Heart left ventricle (tissue), 16 donors: Measurements from ENCODE around the gene LPCAT2. TPM values are rescaled to one million over a fixed set of nuclear protein-coding genes. Genes with fewer than 3 reads are reported as not detected.

Experiments
- ATAC-seq, 4 donors: fragments of 200-7000 bp; cut with Tn5 transposase; one replicate each; pipeline ENCODE4 v1.9.1; 2020 to 2022; ENCODE audit warnings: moderate library complexity in 4 of 4, mild to moderate bottlenecking in 3 of 4, moderate number of reproducible peaks in 1 of 4
- DNase-seq, 5 donors: peaks; one replicate each; pipeline ENCODE4 v3.0.0-alpha.2; 2020
- H3K27ac ChIP-seq, 12 donors: fragments of 200-600 bp; sonication (generic) in 4 of 12; one replicate each; pipeline versions ENCODE4 v1.5.0 to v1.8.0; 2016 to 2022; ENCODE audit warnings: mild to moderate bottlenecking in 2 of 12
- H3K27me3 ChIP-seq, 9 donors: fragments of 200-600 bp; sonication (generic) in 2 of 9; one replicate each; pipeline versions ENCODE4 v1.5.1 to v1.8.0; 2016 to 2022; ENCODE audit warnings: mild to moderate bottlenecking in 3 of 9
- H3K36me3 ChIP-seq, 9 donors: fragments of 200-600 bp; sonication (generic) in 2 of 9; one replicate each; pipeline versions ENCODE4 v1.5.0 to v1.8.0; 2018 to 2022; ENCODE audit warnings: mild to moderate bottlenecking in 2 of 9
- H3K4me1 ChIP-seq, 12 donors: fragments of 200-600 bp; sonication (generic) in 4 of 12; one replicate each; pipeline versions ENCODE4 v1.5.0 to v1.8.0; 2016 to 2022; ENCODE audit warnings: mild to moderate bottlenecking in 3 of 12
- H3K4me3 ChIP-seq, 12 donors: fragments of 200-600 bp; sonication (generic) in 4 of 12; one replicate each; pipeline versions ENCODE4 v1.5.0 to v1.8.0; 2017 to 2022; ENCODE audit warnings: mild to moderate bottlenecking in 9 of 12, moderate library complexity in 4 of 12
- H3K9me3 ChIP-seq, 12 donors: fragments of 200-600 bp; sonication (generic) in 4 of 12; one replicate each; pipeline versions ENCODE4 v1.5.0 to v1.8.0; 2016 to 2022; ENCODE audit warnings: mild to moderate bottlenecking in 1 of 12
- POLR2A ChIP-seq, 2 donors: fragments of 450-650 bp; IDR thresholded peaks; one replicate each; pipeline ENCODE4 v1.6.1; 2017; ENCODE audit warnings: antibody characterized with exemption in 2 of 2, mild to moderate bottlenecking in 2 of 2, moderate library complexity in 2 of 2
- WGBS, 4 donors: extraction: QIAGEN DNeasy Blood & Tissue Kit in 2 of 4; methylation state at CpG; one replicate each; pipeline versions ENCODE4 v1.1.5 to v1.1.7; 2013 to 2018; 5-methylcytosine and 5-hydroxymethylcytosine counted together
- intact Hi-C, 10 donors: fragments of 100-400 bp; cut with DNase I; formaldehyde crosslinking; loops; one replicate each; pipeline versions ENCODE4 v1.11.1 to v1.14.2; 2022
- long read RNA-seq, 3 donors: library from polyadenylated mRNA; unstranded; transcript quantifications; one replicate each; pipeline ENCODE4 v2.0.0, GENCODE V29; 2020 to 2021
- polyA plus RNA-seq, 2 donors: library from polyadenylated mRNA; stranded (reverse); fragments of 200-250 nt; gene quantifications; one replicate each; pipeline ENCODE4 v1.2.3, GENCODE V29; 2013
- total RNA-seq, 9 donors: library from RNA; depleted of rRNA in 2 of 9; stranded (reverse); fragments of >200 nt in 2 of 9; fragmentation: NEBNext Ultra II Directional in 3 of 9; extraction: Animal tissue kit (Norgen Biotek cat#: 25700) in 3 of 9; gene quantifications; one replicate each; pipeline versions ENCODE4 v1.1.0 to v1.2.4, GENCODE V29; 2016 to 2023
- TF ChIP-seq, protein P1 (sequence below), 12 donors: fragments of 200-600 bp; sonication (generic) in 4 of 12; IDR thresholded peaks; one replicate each; pipeline versions ENCODE4 v1.5.0 to v1.8.0; 2018 to 2022; ENCODE audit warnings: antibody characterized with exemption in 12 of 12, mild to moderate bottlenecking in 5 of 12
- donor health status: ischemic (EF 13 %, LVEDD 7.1; RV severe dilation, severe dysfunction).
- donor health status: healthy with polysubstance abuse.
- donor health status: DM: no; HTN: yes; CAD: no.
- donor health status: DM: no; HTN: no; CAD: no.
- donor health status: ischemic (EF 25% LVEDD 6.9; RV normal size, moderate dysfunction).
- donor health status: ischemic (EF 25% LVEDD 5.7; RV mildly dilated, moderate dysfunction).
- donor health status: healthy.
- donor health status: DM: yes; HTN: yes; CAD: no.
- donor health status: ischemic (EF 35%, LVEDD 5.7; RV mildly dilated, moderate dysfunction).
- donor health status: nonischemic (EF 11% LVEDD 7.7; RV severe dilation, severe dysfunction).
- donor health status: DM: yes; HTN: yes; CAD: no.
- donor health status: PGD.
- donor health status: ischemic (EF 29% LVEDD 5.4; RV normal size, mild dysfunction).
- donor health status: nonischemic (EF 23%, LVEDD 6.1; RV moderate dilation, normal function).

The LPCAT2 gene, protein sequence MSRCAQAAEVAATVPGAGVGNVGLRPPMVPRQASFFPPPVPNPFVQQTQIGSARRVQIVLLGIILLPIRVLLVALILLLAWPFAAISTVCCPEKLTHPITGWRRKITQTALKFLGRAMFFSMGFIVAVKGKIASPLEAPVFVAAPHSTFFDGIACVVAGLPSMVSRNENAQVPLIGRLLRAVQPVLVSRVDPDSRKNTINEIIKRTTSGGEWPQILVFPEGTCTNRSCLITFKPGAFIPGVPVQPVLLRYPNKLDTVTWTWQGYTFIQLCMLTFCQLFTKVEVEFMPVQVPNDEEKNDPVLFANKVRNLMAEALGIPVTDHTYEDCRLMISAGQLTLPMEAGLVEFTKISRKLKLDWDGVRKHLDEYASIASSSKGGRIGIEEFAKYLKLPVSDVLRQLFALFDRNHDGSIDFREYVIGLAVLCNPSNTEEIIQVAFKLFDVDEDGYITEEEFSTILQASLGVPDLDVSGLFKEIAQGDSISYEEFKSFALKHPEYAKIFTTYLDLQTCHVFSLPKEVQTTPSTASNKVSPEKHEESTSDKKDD
- 10 to 100 TPM in 3 of 9 donors, 1 to 10 TPM in 6; 4.1 to 13.6 (median 7.6) TPM for total RNA-seq
- polyA plus RNA-seq = 1 to 10 TPM; 3.8 to 5.2 TPM
- long read RNA-seq, donor 1, full-length matches to known transcripts = 2 of 3 reads
- long read RNA-seq, donor 1, partial matches to known transcripts = 0 of 3 reads
- long read RNA-seq, donor 1, other reads (novel, unspliced or antisense) = 1 of 3 reads
- long read RNA-seq, donor 2, full-length matches to known transcripts = 4 of 9 reads
- long read RNA-seq, donor 2, partial matches to known transcripts = 0 of 9 reads
- long read RNA-seq, donor 2, other reads (novel, unspliced or antisense) = 5 of 9 reads
- long read RNA-seq, donor 3, full-length matches to known transcripts = 4 of 5 reads
- long read RNA-seq, donor 3, partial matches to known transcripts = 0 of 5 reads
- long read RNA-seq, donor 3, other reads (novel, unspliced or antisense) = 1 of 5 reads

DNA sequence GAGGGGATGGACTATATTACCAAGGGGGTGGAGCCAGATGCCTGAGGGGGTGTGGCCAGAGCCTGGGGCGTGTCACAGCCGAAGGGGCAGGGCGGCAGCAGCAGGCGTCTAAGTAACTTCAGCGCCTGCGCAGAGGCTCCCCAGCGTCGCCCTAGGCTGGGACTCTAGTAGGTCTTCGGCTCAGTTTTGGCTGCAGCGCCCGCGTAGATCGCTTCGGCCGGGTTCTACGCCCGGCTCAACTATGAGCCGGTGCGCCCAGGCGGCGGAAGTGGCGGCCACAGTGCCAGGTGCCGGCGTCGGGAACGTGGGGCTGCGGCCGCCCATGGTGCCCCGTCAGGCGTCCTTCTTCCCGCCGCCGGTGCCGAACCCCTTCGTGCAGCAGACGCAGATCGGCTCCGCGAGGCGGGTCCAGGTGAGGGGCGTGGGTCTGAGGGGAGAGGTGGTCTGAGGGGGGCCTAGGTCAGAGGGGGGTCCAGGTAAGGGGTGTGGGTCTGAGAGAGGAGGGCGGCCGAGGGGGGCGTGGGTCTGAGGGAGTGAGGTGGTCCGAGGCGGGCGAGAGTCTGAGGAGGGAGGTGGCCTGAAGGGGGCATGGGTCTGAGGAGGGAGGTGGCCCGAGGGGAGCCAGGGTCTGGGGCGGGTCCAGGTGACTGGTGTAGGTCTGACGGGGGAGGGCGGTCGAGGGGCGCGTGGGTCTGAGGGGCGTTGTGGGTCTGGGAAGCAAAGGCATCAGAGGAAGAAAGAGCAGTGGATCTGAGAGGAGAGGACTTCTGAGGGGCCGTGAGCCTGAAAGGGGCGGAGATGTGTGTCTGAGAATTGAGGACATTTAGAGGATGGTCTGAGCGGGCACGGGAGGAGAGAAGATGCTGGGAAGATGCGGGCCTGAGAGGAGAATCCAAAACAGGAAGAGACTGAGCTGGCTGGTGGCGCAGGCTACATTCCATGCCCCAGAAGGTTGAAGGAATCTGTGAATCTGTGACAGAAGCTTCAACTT lies at the start of gene LPCAT2:
Gene LPCAT2 (plus strand): TSS at position 132 of the 991 bp plus-strand sequence. CDS start 110 bp downstream, at position 242.
- Histone ChIP-seq H3K9me3 (peaks cover 0 to 19% (median 8%) of the 10 kb centered on the region in 12 donors), H3K27me3 (no peaks in the 10 kb centered on the region), H3K36me3 (peaks cover 0 to 33% (median 8%) of the 10 kb centered on the region in 9 donors), H3K4me1 (peaks cover 0 to 25% (median under 1%) of the 10 kb centered on the region in 12 donors), H3K4me3 (peak within 1 kb of the TSS; percentile 44 to 79 (median 72)), H3K27ac (peak within 1 kb of the TSS; percentile 20 to 88 (median 72))
- WGBS, 4 donors = 2 to 11% (median 4%) methylated on average over 21 to 61 of the region's 61 CpGs
- TF ChIP-seq, protein P1, sequence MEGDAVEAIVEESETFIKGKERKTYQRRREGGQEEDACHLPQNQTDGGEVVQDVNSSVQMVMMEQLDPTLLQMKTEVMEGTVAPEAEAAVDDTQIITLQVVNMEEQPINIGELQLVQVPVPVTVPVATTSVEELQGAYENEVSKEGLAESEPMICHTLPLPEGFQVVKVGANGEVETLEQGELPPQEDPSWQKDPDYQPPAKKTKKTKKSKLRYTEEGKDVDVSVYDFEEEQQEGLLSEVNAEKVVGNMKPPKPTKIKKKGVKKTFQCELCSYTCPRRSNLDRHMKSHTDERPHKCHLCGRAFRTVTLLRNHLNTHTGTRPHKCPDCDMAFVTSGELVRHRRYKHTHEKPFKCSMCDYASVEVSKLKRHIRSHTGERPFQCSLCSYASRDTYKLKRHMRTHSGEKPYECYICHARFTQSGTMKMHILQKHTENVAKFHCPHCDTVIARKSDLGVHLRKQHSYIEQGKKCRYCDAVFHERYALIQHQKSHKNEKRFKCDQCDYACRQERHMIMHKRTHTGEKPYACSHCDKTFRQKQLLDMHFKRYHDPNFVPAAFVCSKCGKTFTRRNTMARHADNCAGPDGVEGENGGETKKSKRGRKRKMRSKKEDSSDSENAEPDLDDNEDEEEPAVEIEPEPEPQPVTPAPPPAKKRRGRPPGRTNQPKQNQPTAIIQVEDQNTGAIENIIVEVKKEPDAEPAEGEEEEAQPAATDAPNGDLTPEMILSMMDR (IDR thresholded peaks at IDR 0.05) = no peak
- TF ChIP-seq POLR2A (IDR thresholded peaks at IDR 0.05) = peak in 1 of 2 donors; percentile 85
- DNase-seq (peak; percentile 82 to 94 (median 90)), ATAC-seq (peak; percentile 84 to 98 (median 96))
- intact Hi-C loops = loop anchor here in 1 of 10 donors (5.0 kb wide), 1 partner anchor 33 kb away; no protein-coding TSS in a partner anchor

DNA sequence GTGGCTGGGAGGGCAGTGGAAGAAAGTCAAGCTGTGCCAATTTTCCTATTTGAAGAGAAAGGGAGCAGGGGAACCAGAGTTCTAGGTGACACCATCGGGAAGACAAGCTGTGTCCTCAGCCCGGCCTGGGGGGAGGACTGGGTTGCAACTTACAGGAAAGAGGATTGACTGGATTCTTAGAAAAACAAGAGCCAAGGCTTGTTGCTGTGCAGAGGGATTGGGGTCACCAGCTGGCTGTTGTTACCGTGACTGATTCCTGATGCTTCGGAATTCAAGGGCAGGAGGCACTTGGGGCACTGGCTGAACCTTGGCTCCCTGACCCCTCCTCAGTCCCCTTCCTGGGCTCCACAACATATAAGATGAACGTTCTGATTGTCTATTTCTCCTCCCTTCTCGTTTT lies 46.6 kb upstream of the LPCAT2 start:
- no peak for TF ChIP-seq POLR2A (IDR thresholded peaks at IDR 0.05)
- TF ChIP-seq, protein P1 (IDR thresholded peaks at IDR 0.05) = no peak
- ATAC-seq = no peak
- WGBS, 4 donors = 50 to 68% (median 65%) methylated on average over 6 of the region's 6 CpGs
- no peak overlapping the region for H3K27ac ChIP-seq
- no peaks in the 10 kb centered on the region for H3K36me3 ChIP-seq
- H3K9me3 ChIP-seq = no peaks in the 10 kb centered on the region
- H3K4me3 ChIP-seq = no peak overlapping the region
- peaks cover 0 to 5% (median 0%) of the 10 kb centered on the region in 12 donors for H3K4me1 ChIP-seq
- intact Hi-C loops = loop anchor here in 2 of 10 donors (2.0 kb wide), 2 partner anchors 241 to 381 kb away; no protein-coding TSS in a partner anchor
- no peak for DNase-seq
- H3K27me3 ChIP-seq = no peaks in the 10 kb centered on the region

DNA sequence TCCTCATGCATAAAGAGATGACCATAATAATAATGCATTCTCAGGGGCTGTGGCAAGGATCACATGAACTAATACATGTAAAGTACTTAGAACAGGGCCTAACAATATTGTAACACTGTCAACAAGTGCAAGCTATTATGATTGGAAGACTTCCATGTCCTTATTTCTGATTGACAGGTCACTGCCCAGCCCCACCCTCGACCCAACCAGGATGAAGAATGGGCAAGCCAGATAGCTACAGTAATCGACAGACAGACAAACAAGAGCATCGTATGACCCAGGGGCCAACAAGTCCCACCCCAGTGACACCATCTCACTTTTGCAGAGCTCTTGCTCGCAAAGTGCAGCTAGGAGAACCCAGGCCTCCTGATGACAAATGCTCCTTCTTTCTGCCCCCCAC lies 44.5 kb upstream of the LPCAT2 start:
- no peak for ATAC-seq
- Histone ChIP-seq H3K9me3 (no peaks in the 10 kb centered on the region), H3K27ac (no peak overlapping the region), H3K4me3 (no peak overlapping the region), H3K4me1 (peaks cover 0 to 5% (median 0%) of the 10 kb centered on the region in 12 donors), H3K27me3 (no peaks in the 10 kb centered on the region), H3K36me3 (no peaks in the 10 kb centered on the region)
- intact Hi-C loops = loop anchor here in 8 of 10 donors (2.0 kb wide), 4 partner anchors 78 to 378 kb away; no protein-coding TSS in a partner anchor
- TF ChIP-seq POLR2A (IDR thresholded peaks at IDR 0.05) = no peak
- 43 to 55% (median 48%) methylated on average over 4 of the region's 4 CpGs for WGBS, 4 donors
- no peak for DNase-seq
